Activated T-helper 1 cell treated with anti-CD3 and anti-CD28 coated beads, Interleukin-2, amount 50 U/mL, for 16 hours (primary cell): ENCODE data around the gene SH3PXD2A.
"Not testable (repeated sequence)": the region's sequence is repeated elsewhere in the genome, so short reads cannot be mapped to it uniquely, and the experiment has no call there.

Experiments used
- DNase-seq, 2 donors: peaks; one replicate each; pipeline ENCODE4 v3.0.0-alpha.2; 2020; ENCODE audit warnings: low read depth in 1 of 2, low spot score in 1 of 2

SH3PXD2A gene

GRCh38 chr10:103651783-103652476 is 203.4 kb downstream of the SH3PXD2A start:
- no peak for DNase-seq

DNA sequence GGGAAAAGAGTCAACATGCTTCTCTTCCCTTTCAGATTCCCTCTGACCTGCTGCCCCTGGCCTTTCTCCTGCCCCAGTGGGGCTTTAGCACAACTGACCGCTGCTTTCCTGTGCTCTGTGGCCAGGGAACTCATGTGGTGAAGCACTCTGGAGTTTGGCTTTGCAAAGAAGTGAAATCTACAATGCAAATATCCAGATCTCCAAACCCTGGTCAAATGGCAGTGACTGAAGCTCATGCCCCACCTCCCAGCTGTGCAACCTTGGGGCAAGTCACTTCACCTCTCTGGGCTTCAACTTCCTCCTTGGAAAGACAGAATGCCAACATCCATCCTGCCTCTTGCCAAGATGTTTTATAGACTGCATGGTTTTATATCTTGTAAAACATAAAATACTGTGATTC is 204.0 kb downstream of the SH3PXD2A start:
- DNase-seq: no peak

GRCh38 chr10:103649654-103650423 is 205.5 kb downstream of the SH3PXD2A start:
- no peak for DNase-seq

GRCh38 chr10:103648636-103649532 is 206.5 kb downstream of the SH3PXD2A start:
- DNase-seq: no peak

GRCh38 chr10:103648251-103648635 is 207.1 kb downstream of the SH3PXD2A start:
- no peak for DNase-seq

DNA sequence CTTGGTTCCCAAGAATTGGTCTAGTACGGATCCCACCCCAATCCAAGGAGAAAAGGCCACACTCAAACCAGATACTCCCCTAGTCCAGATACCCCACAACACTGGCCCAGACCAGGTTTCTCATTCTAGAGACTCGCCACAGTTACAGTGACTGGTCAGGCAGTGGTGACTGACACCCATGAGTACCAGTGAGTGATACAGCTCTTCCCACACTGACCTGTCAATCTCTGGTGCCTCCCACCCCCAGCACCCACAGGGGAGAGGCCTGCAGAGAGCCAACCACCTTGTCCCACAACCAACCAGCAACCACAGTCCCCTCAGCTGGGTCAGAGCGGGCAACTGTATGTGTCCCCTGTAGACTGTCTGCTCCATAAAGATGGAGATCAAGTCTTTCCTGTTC is 209.1 kb downstream of the SH3PXD2A start:
- DNase-seq: no peak

DNA sequence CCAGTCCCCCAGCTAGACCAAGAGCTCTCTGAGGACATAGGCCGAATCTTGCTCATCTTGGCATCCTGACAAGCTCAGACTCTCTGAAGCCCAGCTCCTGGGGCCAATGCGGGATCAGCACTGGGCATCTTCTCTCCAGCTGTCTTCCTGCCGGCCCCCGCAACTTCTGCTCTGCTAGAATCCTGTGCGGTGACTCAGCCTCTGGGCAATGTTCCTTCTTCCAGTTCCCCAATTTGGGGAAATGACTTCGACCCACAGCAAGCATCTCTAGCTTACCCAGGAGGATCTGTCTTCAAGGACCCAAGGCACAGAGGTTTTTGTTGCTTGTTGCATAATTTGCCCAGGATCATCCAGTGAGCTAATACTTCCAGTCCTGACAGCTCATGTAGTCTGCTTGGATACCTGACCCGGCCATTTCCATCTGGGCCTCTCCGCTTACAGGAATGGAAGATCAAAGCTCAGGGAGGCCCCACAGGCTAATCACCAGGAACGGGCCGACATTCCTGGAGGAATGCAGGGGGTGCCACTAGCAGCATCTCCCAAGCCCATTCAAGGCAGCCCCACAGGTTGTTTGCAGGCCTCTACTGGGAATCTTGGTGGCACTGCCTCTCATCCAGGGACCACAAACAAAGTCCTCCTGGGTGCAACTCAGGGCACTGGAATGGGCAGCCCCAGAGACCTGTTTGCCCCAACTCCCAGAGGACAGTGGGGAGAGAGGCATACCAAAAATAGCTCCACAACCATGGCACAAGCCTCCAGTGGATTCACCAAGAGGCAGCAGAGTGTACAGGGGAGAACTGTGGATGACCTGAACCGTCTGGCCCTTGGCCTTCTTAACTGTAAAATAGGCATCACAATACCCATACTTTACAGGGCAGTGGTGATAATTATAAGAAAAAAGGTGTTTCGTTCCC is 210.0 kb downstream of the SH3PXD2A start:
- DNase-seq: no peak

DNA sequence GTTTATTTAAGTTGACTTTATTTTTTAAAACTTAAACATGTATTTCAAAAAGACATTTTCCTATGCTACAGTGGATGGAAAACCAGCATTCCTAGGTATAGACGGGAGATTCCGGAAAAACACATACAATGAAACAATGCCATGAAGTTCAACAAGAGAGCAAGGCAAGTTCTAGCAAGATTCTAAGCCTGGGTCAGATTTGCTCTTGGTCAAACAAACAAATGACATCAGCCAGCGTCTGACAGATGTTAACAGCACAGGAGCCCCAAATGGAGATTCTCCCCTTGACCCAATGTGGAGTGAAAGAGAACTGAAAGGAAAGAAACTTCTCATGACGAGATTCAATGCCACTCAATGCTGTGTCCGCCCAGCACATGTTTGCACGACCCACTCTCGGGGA is 212.0 kb downstream of the SH3PXD2A start:
- DNase-seq: no peak

- no peak for DNase-seq
These were observed 214.1 kb downstream of the SH3PXD2A start for GRCh38 chr10:103641326-103641725.

GRCh38 chr10:103640436-103641181 is 214.8 kb downstream of the SH3PXD2A start:
- DNase-seq: no peak

- no peak for DNase-seq
These were observed 216.4 kb downstream of the SH3PXD2A start for GRCh38 chr10:103638948-103639347.

- DNase-seq: no peak
These were observed 217.3 kb downstream of the SH3PXD2A start for GRCh38 chr10:103637927-103638557.

- no peak for DNase-seq
These were observed 218.4 kb downstream of the SH3PXD2A start for GRCh38 chr10:103637011-103637410.

GRCh38 chr10:103636492-103636891 is 218.9 kb downstream of the SH3PXD2A start:
- no peak for DNase-seq

- DNase-seq: no peak
These were observed 219.8 kb downstream of the SH3PXD2A start for GRCh38 chr10:103635580-103635979.

DNA sequence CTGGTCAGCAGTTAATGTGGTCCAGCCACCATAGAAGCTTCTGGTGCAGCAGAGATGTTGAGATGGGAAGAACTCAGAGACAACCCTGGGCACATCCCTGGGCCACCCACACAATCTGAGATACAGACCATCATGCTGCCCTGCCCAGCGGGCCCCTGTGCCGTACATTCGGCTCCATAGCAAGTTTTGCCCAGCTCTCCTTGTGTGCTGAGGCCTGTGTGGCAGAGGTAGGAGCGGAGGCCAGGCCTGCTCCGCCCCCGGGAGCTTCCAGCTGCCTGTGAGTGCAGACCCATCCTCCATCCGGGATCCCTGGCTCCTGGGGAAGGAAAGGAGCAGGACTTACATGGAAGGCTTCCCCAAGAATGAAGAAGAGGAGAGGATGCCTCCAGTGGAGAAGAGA is 221.5 kb downstream of the SH3PXD2A start:
- no peak for DNase-seq

GRCh38 chr10:103632871-103633270 is 222.5 kb downstream of the SH3PXD2A start:
- not testable (repeated sequence) for DNase-seq

DNA sequence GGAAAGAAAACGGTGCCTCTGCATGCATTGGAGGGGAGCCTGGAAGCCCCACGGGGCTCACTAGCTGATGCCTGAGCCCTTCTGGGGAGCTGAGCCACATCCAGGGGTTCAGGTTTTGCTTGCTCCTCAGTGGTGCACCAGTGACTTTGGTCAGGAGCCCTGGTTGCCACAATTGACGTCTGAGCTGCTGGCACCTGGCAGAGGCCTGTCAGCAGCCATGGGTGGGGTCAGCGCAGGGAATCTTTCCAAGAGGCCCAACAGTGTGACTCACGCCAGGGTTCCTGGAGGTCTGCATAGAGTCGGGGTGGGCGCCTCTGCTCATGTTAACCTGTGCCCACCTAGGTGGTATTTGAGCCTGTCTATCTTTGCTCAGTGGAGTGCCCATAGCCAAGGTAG is 223.1 kb downstream of the SH3PXD2A start:
- DNase-seq: no peak

- no peak for DNase-seq
These were observed 225.2 kb downstream of the SH3PXD2A start for GRCh38 chr10:103630156-103630555.
